NCI-H510A (cell line): ENCODE measurements around the gene WNT7A.

Experiments used
- DNase-seq: peaks from one replicate; lab custom pipeline; 2025; lab: John Stamatoyannopoulos, UW

The WNT7A gene

GRCh38 chr3:13844911-13845310 is 35.0 kb downstream of the WNT7A start:
- no peak for DNase-seq

- no peak for DNase-seq
Observed at GRCh38 chr3:13844286-13844685, 35.6 kb downstream of the WNT7A start.

GRCh38 chr3:13843351-13843750 is 36.5 kb downstream of the WNT7A start:
- no peak for DNase-seq

GRCh38 chr3:13842226-13842625 is 37.6 kb downstream of the WNT7A start:
- DNase-seq = no peak

- no peak for DNase-seq
Observed at GRCh38 chr3:13841826-13842225, 38.0 kb downstream of the WNT7A start.

GRCh38 chr3:13841141-13841540 is 38.7 kb downstream of the WNT7A start:
- no peak for DNase-seq

- DNase-seq = no peak
Observed at GRCh38 chr3:13840456-13840855, 39.4 kb downstream of the WNT7A start.

GRCh38 chr3:13839726-13840340 is 40.0 kb downstream of the WNT7A start:
- no peak for DNase-seq

GRCh38 chr3:13839253-13839652 is 40.6 kb downstream of the WNT7A start:
- no peak for DNase-seq

- DNase-seq = no peak
Observed at GRCh38 chr3:13838421-13838820, 41.5 kb downstream of the WNT7A start.

GRCh38 chr3:13837751-13838150 is 42.1 kb downstream of the WNT7A start:
- no peak for DNase-seq

- DNase-seq = no peak
Observed at GRCh38 chr3:13836658-13837587, 42.9 kb downstream of the WNT7A start.

- no peak for DNase-seq
Observed at GRCh38 chr3:13835246-13835645, 44.6 kb downstream of the WNT7A start.

GRCh38 chr3:13834258-13835035 is 45.4 kb downstream of the WNT7A start:
- no peak for DNase-seq

GRCh38 chr3:13833506-13834257 is 46.2 kb downstream of the WNT7A start:
- no peak for DNase-seq

- no peak for DNase-seq
Observed at GRCh38 chr3:13832130-13832529, 47.7 kb downstream of the WNT7A start.

GRCh38 chr3:13831386-13831996 is 48.4 kb downstream of the WNT7A start:
- DNase-seq = no peak

- DNase-seq = no peak
Observed at GRCh38 chr3:13829311-13829710, 50.6 kb downstream of the WNT7A start.

- DNase-seq = no peak
Observed at GRCh38 chr3:13828501-13829265, 51.2 kb downstream of the WNT7A start.

GRCh38 chr3:13827699-13828098 is 52.2 kb downstream of the WNT7A start:
- DNase-seq = no peak

- no peak for DNase-seq
Observed at GRCh38 chr3:13827256-13827655, 52.6 kb downstream of the WNT7A start.
